NB4 (cell line): ENCODE data around the gene MED13L.

ENCODE experiments used
- CTCF ChIP-seq: IDR thresholded peaks from one replicate; pipeline ENCODE4 v1.5.1; 2012; ENCODE audit warnings: low read depth, low read length
- MAX ChIP-seq: IDR thresholded peaks from 2 replicates; pipeline ENCODE4 v1.6.1; 2011; ENCODE audit warnings: low read depth, low read length
- MYC ChIP-seq: IDR thresholded peaks from 2 replicates; pipeline ENCODE4 v1.6.1; 2011; ENCODE audit warnings: low read depth, low read length
- POLR2A ChIP-seq: IDR thresholded peaks from 2 replicates; pipeline ENCODE4 v1.6.1; 2011; ENCODE audit warnings: mild to moderate bottlenecking; ENCODE audit not compliant: insufficient read length; ENCODE audit errors: extremely low read depth

- no peak for TF ChIP-seq POLR2A
- no peak for TF ChIP-seq CTCF
- TF ChIP-seq MYC = no peak
- TF ChIP-seq MAX = no peak
These were observed 289.3 kb downstream of the MED13L start for GRCh38 chr12:115988212-115988611.
